Measurements from ENCODE around the gene TLE3. TPM values are rescaled to one million over a fixed set of nuclear protein-coding genes. Genes with fewer than 3 reads are reported as not detected.

The TLE3 gene
- total RNA-seq, 1 experiment from 2014 or later: 98.2 TPM

GRCh38 chr15:70051948-70052633 lies 45.6 kb downstream of the TLE3 start:
- Histone ChIP-seq H4K20me1 (ENCODE audit: control insufficient read depth, insufficient read depth, insufficient read length) (no peaks in the 10 kb centered on the region), H2AK5ac (ENCODE audit: insufficient read length, low read length) (no peak overlapping the region), H3K56ac (ENCODE audit: insufficient read length, low read depth, low read length) (no peak overlapping the region), H2AFZ (ENCODE audit: low read length) (no peak overlapping the region), H3K23me2 (ENCODE audit: insufficient read length, low read depth, low read length, poor library complexity, severe bottlenecking) (no peaks in the 10 kb centered on the region), H4K5ac (ENCODE audit: insufficient read length, low read depth, low read length) (no peak overlapping the region), H3K9ac (ENCODE audit: extremely low read depth, insufficient read length, low read length) (no peak overlapping the region), H2BK120ac (ENCODE audit: low read depth, low read length, poor library complexity, severe bottlenecking) (no peak overlapping the region), H3K4ac (ENCODE audit: low read depth, low read length) (no peak overlapping the region), H3K18ac (ENCODE audit: insufficient read length, low read depth, low read length) (no peak overlapping the region), H3T11ph (ENCODE audit: low read length) (no peak overlapping the region), H2BK12ac (ENCODE audit: insufficient read length, low read depth, low read length) (no peak overlapping the region), H3K4me1 (ENCODE audit: insufficient read depth, low read length) (no peaks in the 10 kb centered on the region), H4K8ac (replicated peaks; ENCODE audit: insufficient read length, low read depth, low read length) (no peak overlapping the region), H2BK5ac (ENCODE audit: insufficient read length, low read length) (no peak overlapping the region), H2BK15ac (ENCODE audit: low read depth, low read length) (no peak overlapping the region), H3K27ac (ENCODE audit: insufficient read length, low read depth, low read length) (no peak overlapping the region), H3K4me2 (ENCODE audit: insufficient read depth, insufficient read length, low read length) (no peak overlapping the region), H3K14ac (ENCODE audit: insufficient read depth, low read length) (no peak overlapping the region), H3K9me3 (ENCODE audit: control insufficient read depth, low read depth, low read length) (no peaks in the 10 kb centered on the region), H3K27me3 (ENCODE audit: insufficient read depth, low read length) (no peaks in the 10 kb centered on the region), H3K79me2 (ENCODE audit: insufficient read depth, low read length) (no peaks in the 10 kb centered on the region), H2BK20ac (ENCODE audit: low read depth, low read length, poor library complexity, severe bottlenecking) (no peak overlapping the region), H4K91ac (ENCODE audit: insufficient read length, low read depth, low read length) (no peak overlapping the region), H3K79me1 (ENCODE audit: insufficient read depth, low read depth, low read length, poor library complexity, severe bottlenecking) (no peaks in the 10 kb centered on the region), H3K23ac (ENCODE audit: insufficient read length, low read depth, low read length) (no peak overlapping the region)
- no peaks in the 10 kb centered on the region for H3K9me3 Mint-ChIP-seq
- H3K4me1 Mint-ChIP-seq: peaks cover 11 to 19% of the 10 kb centered on the region in 2 experiments
- WGBS (ENCODE audit: extremely low coverage, insufficient read length, low lambda C conversion rate): no CpG with 5 or more reads among the region's 9 CpGs
- H3K27ac Mint-ChIP-seq: no peak overlapping the region
- no peak overlapping the region for H3K4me3 Mint-ChIP-seq
- peaks cover 40 to 87% (median 74%) of the 10 kb centered on the region in 3 experiments for H3K36me3 Mint-ChIP-seq (ENCODE audit: insufficient read depth in 1 of 3, low read depth in 3 of 3)
- TF ChIP-seq CTCF (conservative IDR thresholded peaks at IDR 0.05): no peak
- H3K27me3 Mint-ChIP-seq (ENCODE audit: low read depth): peaks cover 2% of the 10 kb centered on the region; the same call in 1 of the 2 replicates
- DNase-seq: no peak

All from H9 (cell line).